ENCODE measurements around the gene CLCN7. TPM values are rescaled to one million over a fixed set of nuclear protein-coding genes. Genes with fewer than 3 reads are reported as not detected.

CLCN7 gene
- total RNA-seq, 6 donors from 2014 or later = 78.0 to 463 (median 147) TPM

DNA sequence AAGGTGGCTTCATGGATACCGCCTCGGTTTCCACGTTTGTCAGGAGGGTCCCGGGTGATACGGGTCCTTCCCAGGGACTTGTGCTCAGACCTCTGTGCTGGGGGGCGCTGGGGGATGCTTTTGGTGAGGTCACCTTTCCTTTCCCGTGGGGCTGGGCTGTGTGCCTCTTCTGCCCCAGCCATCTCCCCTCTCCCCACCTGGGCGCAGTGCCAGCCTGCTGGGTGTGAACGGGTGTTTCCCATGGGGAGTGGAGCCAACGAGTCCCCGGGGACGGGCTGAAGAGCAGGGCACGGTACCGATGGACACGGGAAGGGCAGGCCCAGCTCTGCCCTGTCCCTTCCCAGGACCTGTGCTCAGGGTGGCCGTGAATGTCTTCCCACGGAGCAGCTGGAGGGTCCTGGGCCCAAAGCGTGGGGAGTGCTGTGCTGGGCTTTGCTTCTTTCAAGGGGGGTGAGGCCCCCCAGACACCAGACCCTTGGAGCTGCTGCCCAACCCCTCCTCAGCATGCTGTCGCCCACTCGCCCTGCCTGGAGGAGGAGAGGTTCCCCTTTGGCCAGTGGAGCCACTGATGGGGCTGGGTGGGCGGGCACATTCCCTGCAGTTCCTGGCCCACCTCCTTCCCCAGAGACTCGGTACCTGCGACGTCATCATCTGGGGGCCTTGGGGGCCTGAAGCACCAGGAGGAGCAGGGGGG is 33.8 kb upstream of the CLCN7 start:
- Histone ChIP-seq H3K36me3 (peaks cover 0 to 52% (median 18%) of the 10 kb centered on the region in 4 donors), H3K27ac (peak overlapping the region; percentile 22 to 88 (median 74)), H3K9me3 (no peaks in the 10 kb centered on the region), H3K27me3 (no peaks in the 10 kb centered on the region), H3K4me1 (peaks cover 24 to 52% (median 27%) of the 10 kb centered on the region in 4 donors), H3K4me3 (no peak overlapping the region)
- ATAC-seq (ENCODE audit: low FRiP score in 2 of 2) (no peak), DNase-seq (peak in 1 of 2 donors; percentile 66)
- TF ChIP-seq POLR2AphosphoS5 (IDR thresholded peaks at IDR 0.05) = no peak
- TF ChIP-seq POLR2A (IDR thresholded peaks at IDR 0.05) = no peak
- TF ChIP-seq, protein P1, sequence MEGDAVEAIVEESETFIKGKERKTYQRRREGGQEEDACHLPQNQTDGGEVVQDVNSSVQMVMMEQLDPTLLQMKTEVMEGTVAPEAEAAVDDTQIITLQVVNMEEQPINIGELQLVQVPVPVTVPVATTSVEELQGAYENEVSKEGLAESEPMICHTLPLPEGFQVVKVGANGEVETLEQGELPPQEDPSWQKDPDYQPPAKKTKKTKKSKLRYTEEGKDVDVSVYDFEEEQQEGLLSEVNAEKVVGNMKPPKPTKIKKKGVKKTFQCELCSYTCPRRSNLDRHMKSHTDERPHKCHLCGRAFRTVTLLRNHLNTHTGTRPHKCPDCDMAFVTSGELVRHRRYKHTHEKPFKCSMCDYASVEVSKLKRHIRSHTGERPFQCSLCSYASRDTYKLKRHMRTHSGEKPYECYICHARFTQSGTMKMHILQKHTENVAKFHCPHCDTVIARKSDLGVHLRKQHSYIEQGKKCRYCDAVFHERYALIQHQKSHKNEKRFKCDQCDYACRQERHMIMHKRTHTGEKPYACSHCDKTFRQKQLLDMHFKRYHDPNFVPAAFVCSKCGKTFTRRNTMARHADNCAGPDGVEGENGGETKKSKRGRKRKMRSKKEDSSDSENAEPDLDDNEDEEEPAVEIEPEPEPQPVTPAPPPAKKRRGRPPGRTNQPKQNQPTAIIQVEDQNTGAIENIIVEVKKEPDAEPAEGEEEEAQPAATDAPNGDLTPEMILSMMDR (IDR thresholded peaks at IDR 0.05) = no peak
- TF ChIP-seq EP300 (IDR thresholded peaks at IDR 0.05) = no peak
- WGBS, 2 donors = 86% methylated on average over 21 of the region's 24 CpGs; no CpG with 5 or more reads in 1 of the 2 donors

DNA sequence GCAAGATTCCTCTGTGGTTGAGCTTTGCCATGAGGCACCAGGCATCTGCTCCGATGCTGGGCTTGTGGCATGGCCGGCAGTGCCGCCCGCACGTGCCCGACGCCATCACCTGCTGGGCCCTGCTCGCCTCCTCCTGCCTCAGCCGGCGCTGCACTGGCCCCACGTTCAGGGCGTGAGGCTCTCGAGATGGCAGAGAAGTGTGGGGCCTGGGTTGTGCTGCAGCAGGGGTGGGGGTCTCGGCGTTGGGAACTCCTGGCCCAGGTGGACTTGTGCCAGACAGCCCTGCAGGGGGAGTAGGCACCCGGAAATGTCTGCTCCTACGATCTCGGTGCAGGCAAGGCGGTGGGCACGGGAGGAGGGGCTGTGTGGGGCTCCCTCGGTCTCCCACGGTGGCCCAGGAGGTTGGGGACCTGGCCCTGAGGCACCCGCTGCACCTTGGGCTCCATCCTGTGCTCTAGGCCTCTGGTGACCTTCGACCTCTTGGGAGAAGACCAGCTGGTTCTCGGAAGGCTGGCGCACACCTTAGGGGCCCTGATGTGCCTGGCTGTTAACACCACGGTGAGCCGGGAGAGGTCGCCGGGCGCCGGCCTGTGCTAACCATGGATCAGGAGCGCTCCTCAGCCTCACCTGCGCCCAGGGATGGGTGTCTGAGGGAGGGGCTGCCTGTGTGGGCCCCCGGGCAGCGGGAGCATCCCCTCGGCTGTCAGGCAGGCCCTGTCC is 31.8 kb upstream of the CLCN7 start:
- 94 to 100% methylated on average over 1 to 30 of the region's 37 CpGs for WGBS, 2 donors
- no peaks in the 10 kb centered on the region for H3K27me3 ChIP-seq
- no peaks in the 10 kb centered on the region for H3K9me3 ChIP-seq
- ATAC-seq (ENCODE audit: low FRiP score in 2 of 2) (no peak), DNase-seq (peak in 1 of 2 donors; percentile 82)
- H3K36me3 ChIP-seq = peaks cover 6 to 70% (median 36%) of the 10 kb centered on the region in 4 donors
- H3K27ac ChIP-seq = no peak overlapping the region
- TF ChIP-seq, protein P1 (IDR thresholded peaks at IDR 0.05) = no peak
- no peak for TF ChIP-seq EP300 (IDR thresholded peaks at IDR 0.05)
- TF ChIP-seq POLR2AphosphoS5 (IDR thresholded peaks at IDR 0.05) = no peak
- TF ChIP-seq POLR2A (IDR thresholded peaks at IDR 0.05) = no peak
- no peak overlapping the region for H3K4me3 ChIP-seq
- H3K4me1 ChIP-seq = peaks cover 24 to 34% (median 24%) of the 10 kb centered on the region in 4 donors

DNA sequence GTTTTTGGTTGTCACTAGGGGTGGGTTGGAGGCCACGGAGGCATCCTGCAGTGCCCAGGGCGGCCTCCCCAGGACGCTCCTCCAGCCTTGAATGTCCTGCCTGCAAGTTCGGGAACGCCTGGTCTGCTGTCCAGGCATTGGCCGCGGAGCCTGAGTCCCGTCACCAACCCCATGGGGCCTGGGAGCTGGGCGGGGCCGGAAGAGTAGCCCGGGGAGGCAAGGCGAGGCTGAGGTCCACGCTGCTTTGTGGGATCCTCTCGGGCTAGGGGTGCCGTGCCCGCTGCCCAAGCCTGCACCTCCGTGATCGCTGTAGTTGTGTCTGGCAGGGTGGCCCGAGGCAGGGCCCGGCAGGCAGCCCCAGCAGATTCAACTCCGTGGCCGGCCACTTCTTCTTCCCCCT is 31.1 kb upstream of the CLCN7 start:
- H3K9me3 ChIP-seq = no peaks in the 10 kb centered on the region
- H3K27ac ChIP-seq = no peak overlapping the region
- H3K36me3 ChIP-seq = peaks cover 6 to 70% (median 42%) of the 10 kb centered on the region in 4 donors
- no peak overlapping the region for H3K4me3 ChIP-seq
- no peak for TF ChIP-seq EP300 (IDR thresholded peaks at IDR 0.05)
- no peak for TF ChIP-seq POLR2AphosphoS5 (IDR thresholded peaks at IDR 0.05)
- TF ChIP-seq, protein P1 (IDR thresholded peaks at IDR 0.05) = no peak
- no peak for TF ChIP-seq POLR2A (IDR thresholded peaks at IDR 0.05)
- DNase-seq = peak in 1 of 2 donors; percentile 79
- H3K27me3 ChIP-seq = no peaks in the 10 kb centered on the region
- H3K4me1 ChIP-seq = peaks cover 18 to 28% (median 21%) of the 10 kb centered on the region in 4 donors
- ATAC-seq (ENCODE audit: low FRiP score in 2 of 2) = no peak
- WGBS, 2 donors = 91 to 100% methylated on average over 7 to 19 of the region's 22 CpGs

DNA sequence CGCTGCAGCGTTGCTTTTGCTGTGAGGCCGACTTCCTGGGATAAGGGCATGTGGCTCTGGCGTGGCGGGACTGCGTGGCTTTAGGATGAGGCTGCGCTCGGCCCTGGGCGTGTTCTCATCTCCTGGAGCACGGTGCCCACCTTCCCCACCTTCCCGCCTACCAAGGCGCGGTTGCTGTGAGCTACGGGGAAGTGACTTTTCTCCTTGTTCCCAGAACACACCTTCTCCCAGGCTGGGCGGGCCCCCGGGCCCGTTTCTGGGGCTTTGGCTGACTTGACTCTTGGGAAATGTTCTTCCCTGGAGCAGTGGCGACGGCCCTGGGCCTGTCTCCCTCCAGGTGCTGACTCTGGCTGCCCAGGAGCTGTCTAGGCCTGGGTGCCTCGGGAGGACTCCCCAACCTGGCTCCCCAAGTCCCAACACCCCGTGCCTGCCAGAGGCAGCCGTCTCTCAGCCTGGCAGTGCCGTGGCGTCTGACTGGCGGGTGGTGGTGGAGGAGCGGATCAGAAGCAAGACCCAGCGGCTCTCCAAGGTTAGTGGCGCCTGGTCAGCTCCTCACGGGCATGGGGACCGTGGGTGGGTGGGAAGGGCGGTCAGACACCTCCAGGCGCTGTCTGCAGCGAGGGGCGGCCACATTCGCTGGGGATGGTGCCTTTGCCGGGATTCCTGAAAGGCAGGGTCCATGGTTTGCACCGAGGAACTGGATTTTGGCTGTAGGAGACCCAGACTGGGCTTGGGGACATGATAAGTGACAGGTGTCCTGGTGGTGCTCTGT is 30.4 kb upstream of the CLCN7 start:
- no peaks in the 10 kb centered on the region for H3K9me3 ChIP-seq
- no peaks in the 10 kb centered on the region for H3K27me3 ChIP-seq
- no peak for ATAC-seq (ENCODE audit: low FRiP score in 2 of 2)
- no peak for TF ChIP-seq POLR2A (IDR thresholded peaks at IDR 0.05)
- TF ChIP-seq POLR2AphosphoS5 (IDR thresholded peaks at IDR 0.05) = no peak
- TF ChIP-seq, protein P1 (IDR thresholded peaks at IDR 0.05) = no peak
- no peak for TF ChIP-seq EP300 (IDR thresholded peaks at IDR 0.05)
- H3K36me3 ChIP-seq = peaks cover 6 to 70% (median 45%) of the 10 kb centered on the region in 4 donors
- peaks cover 12 to 21% (median 16%) of the 10 kb centered on the region in 4 donors for H3K4me1 ChIP-seq
- H3K27ac ChIP-seq = no peak overlapping the region
- 96 to 97% methylated on average over 25 to 37 of the region's 37 CpGs for WGBS, 2 donors
- no peak overlapping the region for H3K4me3 ChIP-seq
- peak in 1 of 2 donors; percentile 84 for DNase-seq

Measured in upper lobe of left lung (tissue), 6 donors.